Right kidney (tissue), 1 donor: ENCODE results near the gene ATXN7L1.
"Not testable (repeated sequence)": the region's sequence is repeated elsewhere in the genome, so short reads cannot be mapped to it uniquely, and the experiment has no call there.

ENCODE experiments used
- DNase-seq: peaks from one replicate; pipeline ENCODE4 v3.0.0-alpha.2; 2016

Gene ATXN7L1

GRCh38 chr7:105800849-105801534, 75.4 kb downstream of the ATXN7L1 start:
- no peak for DNase-seq

- no peak for DNase-seq
These were observed 76.0 kb downstream of the ATXN7L1 start for GRCh38 chr7:105800442-105800841.

- no peak for DNase-seq
These were observed 76.7 kb downstream of the ATXN7L1 start for GRCh38 chr7:105799677-105800076.

GRCh38 chr7:105799006-105799405, 77.4 kb downstream of the ATXN7L1 start:
- DNase-seq: no peak

GRCh38 chr7:105797652-105798051, 78.7 kb downstream of the ATXN7L1 start:
- no peak for DNase-seq

GRCh38 chr7:105796365-105796764, 80.0 kb downstream of the ATXN7L1 start:
- no peak for DNase-seq

- DNase-seq: no peak
These were observed 81.4 kb downstream of the ATXN7L1 start for GRCh38 chr7:105794741-105795729.

GRCh38 chr7:105792488-105793370, 83.7 kb downstream of the ATXN7L1 start:
- DNase-seq: no peak

GRCh38 chr7:105791926-105792325, 84.5 kb downstream of the ATXN7L1 start:
- DNase-seq: no peak

- no peak for DNase-seq
These were observed 85.4 kb downstream of the ATXN7L1 start for GRCh38 chr7:105790996-105791395.

GRCh38 chr7:105790452-105790851, 85.9 kb downstream of the ATXN7L1 start:
- not testable (repeated sequence) for DNase-seq

- no peak for DNase-seq
These were observed 87.5 kb downstream of the ATXN7L1 start for GRCh38 chr7:105788816-105789349.

GRCh38 chr7:105788356-105788755, 88.0 kb downstream of the ATXN7L1 start:
- no peak for DNase-seq

- no peak for DNase-seq
These were observed 88.6 kb downstream of the ATXN7L1 start for GRCh38 chr7:105787793-105788192.

- no peak for DNase-seq
These were observed 89.6 kb downstream of the ATXN7L1 start for GRCh38 chr7:105786520-105787470.

GRCh38 chr7:105782391-105783042, 93.9 kb downstream of the ATXN7L1 start:
- DNase-seq: no peak

GRCh38 chr7:105779856-105780780, 96.3 kb downstream of the ATXN7L1 start:
- no peak for DNase-seq

- no peak for DNase-seq
These were observed 97.4 kb downstream of the ATXN7L1 start for GRCh38 chr7:105778956-105779355.
